ENCODE data around the gene RABL6. TPM values are rescaled to one million over a fixed set of nuclear protein-coding genes. Genes with fewer than 3 reads are reported as not detected.
A peak's percentile ranks its signal among the peaks of the same experiment; 100 is the strongest.

The RABL6 gene
- total RNA-seq, 2 donors from 2014 or later = 76.6 to 124 TPM

DNA sequence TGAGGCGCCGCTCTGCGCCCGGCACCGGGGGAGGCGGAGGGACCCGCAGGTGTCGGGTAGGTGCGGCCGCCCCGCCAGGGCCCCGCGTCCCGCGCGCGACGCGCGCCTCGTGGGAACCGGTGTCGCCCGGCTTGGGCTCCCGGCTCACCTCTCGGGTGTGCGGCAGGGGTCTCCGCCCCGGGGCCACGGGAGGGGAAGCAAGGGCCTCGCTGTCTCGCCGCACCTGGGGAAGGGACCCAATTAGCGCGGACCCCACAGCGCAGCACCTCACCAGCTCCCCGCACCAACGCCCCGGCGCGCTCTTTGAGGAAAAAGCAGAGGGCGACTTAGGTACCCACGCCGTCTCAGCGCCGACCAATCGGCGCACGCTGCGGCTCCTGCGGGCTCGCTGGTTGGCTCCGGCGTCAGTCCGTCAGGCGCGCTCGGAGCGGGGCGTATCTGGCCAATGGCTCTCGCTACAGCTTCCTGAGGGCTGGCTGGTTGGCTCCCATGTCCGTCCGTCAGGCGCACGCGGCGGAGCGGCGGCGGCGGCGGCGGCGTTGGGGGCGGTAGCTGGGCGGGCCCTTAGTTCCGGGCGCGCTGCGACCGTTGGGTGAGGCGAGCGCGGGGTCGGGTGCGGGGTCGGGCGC lies 78.3 kb downstream of the RABL6 start, which contains the start of gene TRAF2:
Gene TRAF2, plus strand, starts transcription at position 567 of the 629 bp plus-strand sequence. CDS start 12,225 bp downstream, outside the sequence.
- no peaks in the 10 kb centered on the region for H3K9me3 ChIP-seq
- H3K4me3 ChIP-seq = peak within 1 kb of the TSS; percentile 93 to 99
- intact Hi-C loops (cut with DNase I) = no loop called here
- no peaks in the 10 kb centered on the region for H3K27me3 ChIP-seq (replicated peaks; ENCODE audit: insufficient read depth)
- no peaks in the 10 kb centered on the region for H3K36me3 ChIP-seq
- H3K27ac ChIP-seq = peak within 1 kb of the TSS; percentile 72 to 80
- H3K4me1 ChIP-seq (replicated peaks) = peaks cover 2% of the 10 kb centered on the region
- WGBS = 2% methylated on average over 76 of the region's 88 CpGs
- peak; percentile 98 for DNase-seq (ENCODE audit: low spot score)
- peak in 1 of 4 experiments; percentile 40 for TF ChIP-seq CTCF (IDR thresholded peaks at IDR 0.05)
- peak; percentile 89 for TF ChIP-seq POLR2AphosphoS5 (IDR thresholded peaks at IDR 0.05)
- TF ChIP-seq POLR2A (IDR thresholded peaks at IDR 0.05) = peak; percentile 77

DNA sequence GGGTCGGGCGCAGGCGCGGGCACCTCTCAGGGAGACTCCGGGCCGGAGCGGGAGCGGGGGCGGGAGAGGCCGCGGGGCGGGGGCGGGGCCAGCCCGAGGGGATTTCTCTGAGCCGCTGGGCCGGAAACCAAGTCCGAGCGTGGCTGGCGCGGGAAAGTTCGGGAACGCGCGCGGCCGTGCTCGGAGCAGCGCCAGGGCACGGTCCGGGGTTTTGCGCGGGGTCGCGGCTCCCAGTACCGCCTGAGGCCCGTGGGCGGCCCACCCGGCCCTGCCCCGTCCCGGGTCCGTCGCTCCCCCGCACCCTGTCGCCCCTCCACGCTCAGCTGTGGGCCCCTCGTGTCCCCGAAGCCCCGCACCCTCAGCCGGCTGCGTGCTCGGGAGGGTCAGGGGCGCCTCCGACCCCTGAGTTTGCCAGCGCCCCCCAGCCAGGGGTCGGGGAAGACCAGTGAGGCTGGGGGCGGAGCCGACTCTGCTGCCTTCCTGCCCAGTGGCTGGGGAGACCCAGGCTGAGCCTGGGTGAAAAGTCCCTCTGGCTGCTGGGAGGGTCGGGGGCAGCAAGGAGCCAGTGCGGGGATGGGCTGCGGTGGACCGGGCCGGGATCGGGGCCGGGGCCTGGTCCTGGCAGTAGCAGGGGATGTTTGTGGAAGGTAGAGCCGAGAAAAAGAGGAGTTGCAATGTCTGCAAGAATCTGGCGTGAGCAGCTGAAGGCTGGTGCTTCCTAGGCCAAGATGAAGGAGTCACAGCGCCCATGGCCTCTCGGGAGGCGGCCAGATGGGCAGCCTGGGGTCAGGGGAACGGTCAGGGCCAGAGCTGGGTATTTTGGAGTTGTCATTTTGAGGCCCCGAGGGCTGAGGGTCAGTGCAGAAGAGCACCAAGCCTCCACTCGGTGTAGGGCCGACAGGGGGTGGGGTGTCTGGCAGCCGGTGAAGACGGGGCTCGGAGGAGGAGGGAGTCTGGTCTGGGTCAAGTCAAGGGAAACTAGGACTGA lies 79.2 kb downstream of the RABL6 start:
- Histone ChIP-seq H3K27me3 (replicated peaks; ENCODE audit: insufficient read depth) (no peaks in the 10 kb centered on the region), H3K36me3 (no peaks in the 10 kb centered on the region), H3K27ac (peak overlapping the region; percentile 72 to 80), H3K4me1 (replicated peaks) (peaks cover 2% of the 10 kb centered on the region), H3K4me3 (peak overlapping the region; percentile 93 to 99), H3K9me3 (no peaks in the 10 kb centered on the region)
- no peak for DNase-seq (ENCODE audit: low spot score)
- TF ChIP-seq CTCF (IDR thresholded peaks at IDR 0.05) = no peak
- TF ChIP-seq POLR2A (IDR thresholded peaks at IDR 0.05) = peak; percentile 32
- WGBS = 3% methylated on average over 53 of the region's 76 CpGs
- intact Hi-C loops (cut with DNase I) = no loop called here

DNA sequence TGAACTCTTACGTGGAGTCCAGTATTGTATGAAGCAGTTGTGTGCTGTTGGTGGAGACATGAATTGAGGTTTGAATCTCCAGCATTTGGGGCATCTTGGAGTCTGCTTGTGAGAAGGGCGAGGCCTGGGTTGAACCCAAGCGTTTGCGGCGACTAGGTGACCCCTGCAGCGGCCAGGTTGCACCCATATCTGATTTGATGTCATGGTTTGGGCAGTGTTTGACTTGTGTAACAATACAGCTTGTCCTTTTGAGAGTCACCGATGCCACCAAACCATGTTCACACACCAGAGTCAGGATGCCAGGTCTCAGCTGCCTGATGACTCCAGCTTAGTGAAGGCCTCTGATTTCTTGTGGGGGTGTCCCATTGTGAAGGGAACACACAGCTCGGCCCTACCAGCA lies 80.7 kb downstream of the RABL6 start:
- H3K36me3 ChIP-seq = no peaks in the 10 kb centered on the region
- intact Hi-C loops (cut with DNase I) = no loop called here
- H3K27ac ChIP-seq = no peak overlapping the region
- H3K27me3 ChIP-seq (replicated peaks; ENCODE audit: insufficient read depth) = no peaks in the 10 kb centered on the region
- no peak for DNase-seq (ENCODE audit: low spot score)
- no peak for TF ChIP-seq CTCF (IDR thresholded peaks at IDR 0.05)
- TF ChIP-seq POLR2A (IDR thresholded peaks at IDR 0.05) = no peak
- no peak for TF ChIP-seq POLR2AphosphoS5 (IDR thresholded peaks at IDR 0.05)
- H3K9me3 ChIP-seq = no peaks in the 10 kb centered on the region
- no peak overlapping the region for H3K4me3 ChIP-seq
- H3K4me1 ChIP-seq (replicated peaks) = peaks cover 2% of the 10 kb centered on the region
- 82% methylated on average over 8 of the region's 8 CpGs for WGBS

- no peaks in the 10 kb centered on the region for H3K9me3 ChIP-seq
- no peak for DNase-seq (ENCODE audit: low spot score)
- H3K36me3 ChIP-seq = no peaks in the 10 kb centered on the region
- no peaks in the 10 kb centered on the region for H3K27me3 ChIP-seq (replicated peaks; ENCODE audit: insufficient read depth)
- H3K4me1 ChIP-seq (replicated peaks) = peaks cover 2% of the 10 kb centered on the region
- WGBS = 92% methylated on average over 42 of the region's 42 CpGs
- no peak overlapping the region for H3K27ac ChIP-seq
- intact Hi-C loops (cut with DNase I) = no loop called here
- H3K4me3 ChIP-seq = no peak overlapping the region
- TF ChIP-seq POLR2A (IDR thresholded peaks at IDR 0.05) = no peak
- TF ChIP-seq CTCF (IDR thresholded peaks at IDR 0.05) = no peak
- TF ChIP-seq POLR2AphosphoS5 (IDR thresholded peaks at IDR 0.05) = no peak
Observed at GRCh38 chr9:136889858-136890257, 82.1 kb downstream of the RABL6 start.
